HEK293T (cell line): ENCODE measurements around the gene RPS4Y2.

Experiments
- ARNT ChIP-seq: fragments of 450-650 bp; IDR thresholded peaks from 2 replicates; pipeline ENCODE4 v1.6.1; 2017; ENCODE audit warnings: mild to moderate bottlenecking
- BHLHE40 ChIP-seq: fragments of 450-650 bp; IDR thresholded peaks from 2 replicates; pipeline ENCODE4 v1.6.1; 2016; ENCODE audit warnings: mild to moderate bottlenecking, moderate library complexity, borderline replicate concordance
- ELF4 ChIP-seq: fragments of 450-650 bp; IDR thresholded peaks from 2 replicates; pipeline ENCODE4 v1.6.1; 2017; ENCODE audit warnings: antibody characterized with exemption
- FOXK2 ChIP-seq: fragments of 450-650 bp; IDR thresholded peaks from 2 replicates; pipeline ENCODE4 v1.6.1; 2016; ENCODE audit warnings: mild to moderate bottlenecking
- FOXM1 ChIP-seq: fragments of 450-650 bp; IDR thresholded peaks from 2 replicates; pipeline ENCODE4 v1.6.1; 2017; ENCODE audit warnings: mild to moderate bottlenecking, borderline replicate concordance
- HDGF ChIP-seq: fragments of 450-650 bp; IDR thresholded peaks from 2 replicates; pipeline ENCODE4 v1.6.1; 2017; ENCODE audit warnings: antibody characterized with exemption, borderline replicate concordance
- L3MBTL2 ChIP-seq: fragments of 450-650 bp; conservative IDR thresholded peaks from 2 replicates; pipeline ENCODE4 v1.6.1; 2016; ENCODE audit warnings: mild to moderate bottlenecking
- NFRKB ChIP-seq: fragments of 450-650 bp; IDR thresholded peaks from 2 replicates; pipeline ENCODE4 v1.6.1; 2016; ENCODE audit warnings: mild to moderate bottlenecking, moderate library complexity
- PKNOX1 ChIP-seq: fragments of 450-650 bp; IDR thresholded peaks from 2 replicates; pipeline ENCODE4 v1.6.1; 2016
- SP1 ChIP-seq: fragments of 450-650 bp; IDR thresholded peaks from 2 replicates; pipeline ENCODE4 v1.6.1; 2017
- SUZ12 ChIP-seq: fragments of 450-650 bp; IDR thresholded peaks from 2 replicates; pipeline ENCODE4 v1.6.1; 2016; ENCODE audit warnings: mild to moderate bottlenecking
- TARDBP ChIP-seq: fragments of 450-650 bp; IDR thresholded peaks from 2 replicates; pipeline ENCODE4 v1.6.1; 2016

- no peak for TF ChIP-seq L3MBTL2
- no peak for TF ChIP-seq TARDBP
- no peak for TF ChIP-seq HDGF
- no peak for TF ChIP-seq ELF4
- TF ChIP-seq PKNOX1: no peak
- no peak for TF ChIP-seq FOXK2
- TF ChIP-seq SUZ12: no peak
- TF ChIP-seq FOXM1: no peak
- TF ChIP-seq BHLHE40: no peak
- no peak for TF ChIP-seq ARNT
- TF ChIP-seq SP1: no peak
- no peak for TF ChIP-seq NFRKB
These were observed 9.0 kb upstream of the RPS4Y2 start for GRCh38 chrY:20746919-20747318.
